Measurements from ENCODE around the gene RBX1. TPM values are rescaled to one million over a fixed set of nuclear protein-coding genes. Genes with fewer than 3 reads are reported as not detected.

Gene RBX1
- total and polyA plus RNA-seq, 2 of the 8 experiments (the other 6 are each of a cell fraction or from before 2014, with no cell fraction given), result 76.5 to 119 TPM

DNA sequence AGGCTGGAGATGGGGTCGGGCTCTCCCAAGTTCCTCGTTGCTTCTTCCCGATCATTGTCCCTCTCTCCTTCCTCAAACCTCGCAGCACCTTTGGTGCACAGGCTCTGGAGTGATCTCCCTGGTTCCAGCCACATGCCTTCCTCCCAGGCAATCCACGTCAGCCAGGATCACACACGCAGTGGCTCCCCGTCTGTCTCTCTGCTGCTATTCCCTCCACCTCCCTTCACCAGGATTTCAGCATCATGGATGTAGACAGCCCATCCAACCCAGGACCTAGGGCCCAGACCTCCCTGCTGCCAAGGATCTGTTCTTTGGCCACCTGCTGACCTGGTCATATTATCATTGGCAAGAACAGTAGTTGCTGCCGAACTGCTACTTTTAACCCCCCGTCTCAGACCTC, 40.1 kb downstream of the RBX1 start (continued):
- TF ChIP-seq, protein P1, sequence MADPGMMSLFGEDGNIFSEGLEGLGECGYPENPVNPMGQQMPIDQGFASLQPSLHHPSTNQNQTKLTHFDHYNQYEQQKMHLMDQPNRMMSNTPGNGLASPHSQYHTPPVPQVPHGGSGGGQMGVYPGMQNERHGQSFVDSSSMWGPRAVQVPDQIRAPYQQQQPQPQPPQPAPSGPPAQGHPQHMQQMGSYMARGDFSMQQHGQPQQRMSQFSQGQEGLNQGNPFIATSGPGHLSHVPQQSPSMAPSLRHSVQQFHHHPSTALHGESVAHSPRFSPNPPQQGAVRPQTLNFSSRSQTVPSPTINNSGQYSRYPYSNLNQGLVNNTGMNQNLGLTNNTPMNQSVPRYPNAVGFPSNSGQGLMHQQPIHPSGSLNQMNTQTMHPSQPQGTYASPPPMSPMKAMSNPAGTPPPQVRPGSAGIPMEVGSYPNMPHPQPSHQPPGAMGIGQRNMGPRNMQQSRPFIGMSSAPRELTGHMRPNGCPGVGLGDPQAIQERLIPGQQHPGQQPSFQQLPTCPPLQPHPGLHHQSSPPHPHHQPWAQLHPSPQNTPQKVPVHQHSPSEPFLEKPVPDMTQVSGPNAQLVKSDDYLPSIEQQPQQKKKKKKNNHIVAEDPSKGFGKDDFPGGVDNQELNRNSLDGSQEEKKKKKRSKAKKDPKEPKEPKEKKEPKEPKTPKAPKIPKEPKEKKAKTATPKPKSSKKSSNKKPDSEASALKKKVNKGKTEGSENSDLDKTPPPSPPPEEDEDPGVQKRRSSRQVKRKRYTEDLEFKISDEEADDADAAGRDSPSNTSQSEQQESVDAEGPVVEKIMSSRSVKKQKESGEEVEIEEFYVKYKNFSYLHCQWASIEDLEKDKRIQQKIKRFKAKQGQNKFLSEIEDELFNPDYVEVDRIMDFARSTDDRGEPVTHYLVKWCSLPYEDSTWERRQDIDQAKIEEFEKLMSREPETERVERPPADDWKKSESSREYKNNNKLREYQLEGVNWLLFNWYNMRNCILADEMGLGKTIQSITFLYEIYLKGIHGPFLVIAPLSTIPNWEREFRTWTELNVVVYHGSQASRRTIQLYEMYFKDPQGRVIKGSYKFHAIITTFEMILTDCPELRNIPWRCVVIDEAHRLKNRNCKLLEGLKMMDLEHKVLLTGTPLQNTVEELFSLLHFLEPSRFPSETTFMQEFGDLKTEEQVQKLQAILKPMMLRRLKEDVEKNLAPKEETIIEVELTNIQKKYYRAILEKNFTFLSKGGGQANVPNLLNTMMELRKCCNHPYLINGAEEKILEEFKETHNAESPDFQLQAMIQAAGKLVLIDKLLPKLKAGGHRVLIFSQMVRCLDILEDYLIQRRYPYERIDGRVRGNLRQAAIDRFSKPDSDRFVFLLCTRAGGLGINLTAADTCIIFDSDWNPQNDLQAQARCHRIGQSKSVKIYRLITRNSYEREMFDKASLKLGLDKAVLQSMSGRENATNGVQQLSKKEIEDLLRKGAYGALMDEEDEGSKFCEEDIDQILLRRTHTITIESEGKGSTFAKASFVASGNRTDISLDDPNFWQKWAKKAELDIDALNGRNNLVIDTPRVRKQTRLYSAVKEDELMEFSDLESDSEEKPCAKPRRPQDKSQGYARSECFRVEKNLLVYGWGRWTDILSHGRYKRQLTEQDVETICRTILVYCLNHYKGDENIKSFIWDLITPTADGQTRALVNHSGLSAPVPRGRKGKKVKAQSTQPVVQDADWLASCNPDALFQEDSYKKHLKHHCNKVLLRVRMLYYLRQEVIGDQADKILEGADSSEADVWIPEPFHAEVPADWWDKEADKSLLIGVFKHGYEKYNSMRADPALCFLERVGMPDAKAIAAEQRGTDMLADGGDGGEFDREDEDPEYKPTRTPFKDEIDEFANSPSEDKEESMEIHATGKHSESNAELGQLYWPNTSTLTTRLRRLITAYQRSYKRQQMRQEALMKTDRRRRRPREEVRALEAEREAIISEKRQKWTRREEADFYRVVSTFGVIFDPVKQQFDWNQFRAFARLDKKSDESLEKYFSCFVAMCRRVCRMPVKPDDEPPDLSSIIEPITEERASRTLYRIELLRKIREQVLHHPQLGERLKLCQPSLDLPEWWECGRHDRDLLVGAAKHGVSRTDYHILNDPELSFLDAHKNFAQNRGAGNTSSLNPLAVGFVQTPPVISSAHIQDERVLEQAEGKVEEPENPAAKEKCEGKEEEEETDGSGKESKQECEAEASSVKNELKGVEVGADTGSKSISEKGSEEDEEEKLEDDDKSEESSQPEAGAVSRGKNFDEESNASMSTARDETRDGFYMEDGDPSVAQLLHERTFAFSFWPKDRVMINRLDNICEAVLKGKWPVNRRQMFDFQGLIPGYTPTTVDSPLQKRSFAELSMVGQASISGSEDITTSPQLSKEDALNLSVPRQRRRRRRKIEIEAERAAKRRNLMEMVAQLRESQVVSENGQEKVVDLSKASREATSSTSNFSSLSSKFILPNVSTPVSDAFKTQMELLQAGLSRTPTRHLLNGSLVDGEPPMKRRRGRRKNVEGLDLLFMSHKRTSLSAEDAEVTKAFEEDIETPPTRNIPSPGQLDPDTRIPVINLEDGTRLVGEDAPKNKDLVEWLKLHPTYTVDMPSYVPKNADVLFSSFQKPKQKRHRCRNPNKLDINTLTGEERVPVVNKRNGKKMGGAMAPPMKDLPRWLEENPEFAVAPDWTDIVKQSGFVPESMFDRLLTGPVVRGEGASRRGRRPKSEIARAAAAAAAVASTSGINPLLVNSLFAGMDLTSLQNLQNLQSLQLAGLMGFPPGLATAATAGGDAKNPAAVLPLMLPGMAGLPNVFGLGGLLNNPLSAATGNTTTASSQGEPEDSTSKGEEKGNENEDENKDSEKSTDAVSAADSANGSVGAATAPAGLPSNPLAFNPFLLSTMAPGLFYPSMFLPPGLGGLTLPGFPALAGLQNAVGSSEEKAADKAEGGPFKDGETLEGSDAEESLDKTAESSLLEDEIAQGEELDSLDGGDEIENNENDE (IDR thresholded peaks at IDR 0.05; ENCODE audit: insufficient replicate concordance, low read length), result no peak
- TF ChIP-seq, protein P2, sequence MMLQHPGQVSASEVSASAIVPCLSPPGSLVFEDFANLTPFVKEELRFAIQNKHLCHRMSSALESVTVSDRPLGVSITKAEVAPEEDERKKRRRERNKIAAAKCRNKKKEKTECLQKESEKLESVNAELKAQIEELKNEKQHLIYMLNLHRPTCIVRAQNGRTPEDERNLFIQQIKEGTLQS (IDR thresholded peaks at IDR 0.05; ENCODE audit: insufficient read depth, low read depth, low read length), result no peak
- TF ChIP-seq, protein P3, sequence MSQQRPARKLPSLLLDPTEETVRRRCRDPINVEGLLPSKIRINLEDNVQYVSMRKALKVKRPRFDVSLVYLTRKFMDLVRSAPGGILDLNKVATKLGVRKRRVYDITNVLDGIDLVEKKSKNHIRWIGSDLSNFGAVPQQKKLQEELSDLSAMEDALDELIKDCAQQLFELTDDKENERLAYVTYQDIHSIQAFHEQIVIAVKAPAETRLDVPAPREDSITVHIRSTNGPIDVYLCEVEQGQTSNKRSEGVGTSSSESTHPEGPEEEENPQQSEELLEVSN (IDR thresholded peaks at IDR 0.05), result no peak
- TF ChIP-seq MAFK (IDR thresholded peaks at IDR 0.05; ENCODE audit: low read depth, low read length), result no peak
